Measurements from ENCODE around the gene GOLGA8M. TPM values are rescaled to one million over a fixed set of nuclear protein-coding genes. Genes with fewer than 3 reads are reported as not detected.
"Not testable (repeated sequence)": the region's sequence is repeated elsewhere in the genome, so short reads cannot be mapped to it uniquely, and the experiment has no call there.

The GOLGA8M gene, protein sequence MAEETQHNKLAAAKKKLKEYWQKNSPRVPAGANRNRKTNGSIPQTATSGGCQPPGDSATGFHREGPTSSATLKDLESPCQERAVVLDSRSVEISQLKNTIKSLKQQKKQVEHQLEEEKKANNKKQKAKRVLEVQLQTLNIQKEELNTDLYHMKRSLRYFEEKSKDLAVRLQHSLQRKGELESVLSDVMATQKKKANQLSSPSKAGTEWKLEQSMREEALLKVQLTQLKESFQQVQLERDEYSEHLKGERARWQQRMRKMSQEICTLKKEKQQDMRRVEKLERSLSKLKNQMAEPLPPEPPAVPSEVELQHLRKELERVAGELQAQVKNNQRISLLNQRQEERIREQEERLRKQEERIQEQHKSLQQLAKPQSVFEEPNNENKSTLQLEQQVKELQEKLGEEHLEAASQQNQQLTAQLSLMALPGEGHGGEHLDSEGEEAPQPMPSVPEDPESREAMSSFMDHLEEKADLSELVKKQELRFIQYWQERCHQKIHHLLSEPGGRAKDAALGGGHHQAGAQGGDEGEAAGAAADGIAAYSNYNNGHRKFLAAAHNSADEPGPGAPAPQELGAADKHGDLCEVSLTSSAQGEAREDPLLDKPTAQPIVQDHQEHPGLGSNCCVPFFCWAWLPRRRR
- polyA plus RNA-seq (2013, experiment 1 of 2), result 0.12 TPM
- polyA plus RNA-seq (2013, experiment 2 of 2), result 0.07 TPM

DNA sequence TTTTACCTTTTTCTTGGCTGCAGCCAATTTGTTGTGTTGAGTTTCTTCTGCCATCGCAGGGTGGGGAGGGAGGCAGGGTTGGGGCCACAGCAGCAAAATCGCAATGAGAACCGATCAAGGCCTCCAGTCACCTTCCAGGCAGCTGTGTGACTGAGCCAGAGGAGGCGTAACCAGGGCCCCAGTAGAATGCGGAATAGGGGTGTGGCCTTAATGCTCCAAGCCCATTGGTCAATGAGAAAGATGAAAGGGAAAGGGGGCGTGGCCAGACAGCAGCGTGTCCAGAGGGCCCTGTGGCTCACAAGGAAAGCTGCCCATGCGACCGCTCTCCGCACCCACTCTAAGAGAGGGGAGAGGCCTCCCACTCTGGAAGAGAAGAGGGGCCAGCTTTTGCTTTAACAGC, at the start of gene GOLGA8M:
Gene GOLGA8M, minus strand, starts transcription at position 152 of the 400 bp plus-strand sequence. Its CDS starts 98 bp downstream, at position 54.
- H2BK12ac ChIP-seq (ENCODE audit: low read length in 2 of 2); H3K14ac ChIP-seq (ENCODE audit: low read length in 2 of 2); H3K9ac ChIP-seq (ENCODE audit: low read length); DNase-seq; H3K23ac ChIP-seq (ENCODE audit: low read length in 2 of 2); H2BK15ac ChIP-seq (ENCODE audit: low read depth, poor library complexity, severe bottlenecking); H3K9me3 ChIP-seq (ENCODE audit: control insufficient read depth, low read length); H3K4me2 ChIP-seq (ENCODE audit: low read length, poor library complexity, severe bottlenecking); H4K8ac ChIP-seq (ENCODE audit: low read length); H3K4me1 ChIP-seq (ENCODE audit: control insufficient read depth, insufficient read depth, low read depth, low read length); H2BK120ac ChIP-seq (ENCODE audit: low read depth, low read length); H3K4me3 ChIP-seq (ENCODE audit: insufficient read depth in 1 of 2, low read depth in 1 of 2, low read length in 2 of 2); H3K36me3 ChIP-seq (ENCODE audit: control insufficient read depth in 1 of 2, insufficient read depth in 2 of 2, low read depth in 1 of 2, low read length in 2 of 2); H3K27ac ChIP-seq (ENCODE audit: low read length, poor library complexity, severe bottlenecking); H2AK5ac ChIP-seq (ENCODE audit: low read length, severe bottlenecking); H4K91ac ChIP-seq (ENCODE audit: low read length); H3K18ac ChIP-seq (ENCODE audit: low read depth in 1 of 2, low read length in 2 of 2); H3K27me3 ChIP-seq (ENCODE audit: control insufficient read depth in 1 of 2, insufficient read depth in 1 of 2, low read length in 2 of 2); H3K79me1 ChIP-seq (replicated peaks; ENCODE audit: low read length, poor library complexity, severe bottlenecking); H2BK5ac ChIP-seq (ENCODE audit: low read depth, low read length, poor library complexity, severe bottlenecking); H2AFZ ChIP-seq (ENCODE audit: low read depth, low read length); H3K4ac ChIP-seq (ENCODE audit: low read depth in 1 of 2, low read length in 2 of 2): not testable (repeated sequence)
- WGBS, result no CpG with 5 or more reads among the region's 10 CpGs

DNA sequence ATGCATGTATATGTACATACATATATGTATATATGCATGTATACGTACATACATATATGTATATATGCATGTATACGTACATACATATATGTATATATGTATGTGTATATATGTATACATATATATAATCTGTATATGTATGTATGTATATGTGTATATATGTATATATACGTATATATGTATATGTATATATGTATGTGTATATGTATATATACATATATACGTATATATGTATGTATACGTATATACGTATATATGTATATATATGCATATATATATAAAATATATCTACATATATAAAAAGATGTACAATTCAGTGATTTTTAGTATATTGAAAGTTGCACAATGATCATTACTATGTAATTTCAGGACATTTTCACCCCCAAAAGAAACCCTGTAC, 30.7 kb upstream of the GOLGA8M start:
- H3K4ac ChIP-seq (ENCODE audit: low read depth in 1 of 2, low read length in 2 of 2); H2BK15ac ChIP-seq (ENCODE audit: low read depth, poor library complexity, severe bottlenecking); H2BK5ac ChIP-seq (ENCODE audit: low read depth, low read length, poor library complexity, severe bottlenecking); H3K4me1 ChIP-seq (ENCODE audit: control insufficient read depth, insufficient read depth, low read depth, low read length); H3K9ac ChIP-seq (ENCODE audit: low read length); H4K8ac ChIP-seq (ENCODE audit: low read length); H3K4me3 ChIP-seq (ENCODE audit: insufficient read depth in 1 of 2, low read depth in 1 of 2, low read length in 2 of 2); H3K27me3 ChIP-seq (ENCODE audit: control insufficient read depth in 1 of 2, insufficient read depth in 1 of 2, low read length in 2 of 2); H2BK120ac ChIP-seq (ENCODE audit: low read depth, low read length); H2AK5ac ChIP-seq (ENCODE audit: low read length, severe bottlenecking); H3K79me1 ChIP-seq (replicated peaks; ENCODE audit: low read length, poor library complexity, severe bottlenecking); H2BK12ac ChIP-seq (ENCODE audit: low read length in 2 of 2); H3K36me3 ChIP-seq (ENCODE audit: control insufficient read depth in 1 of 2, insufficient read depth in 2 of 2, low read depth in 1 of 2, low read length in 2 of 2); H3K23ac ChIP-seq (ENCODE audit: low read length in 2 of 2); H3K9me3 ChIP-seq (ENCODE audit: control insufficient read depth, low read length); H3K4me2 ChIP-seq (ENCODE audit: low read length, poor library complexity, severe bottlenecking); H4K91ac ChIP-seq (ENCODE audit: low read length); H2AFZ ChIP-seq (ENCODE audit: low read depth, low read length); H3K18ac ChIP-seq (ENCODE audit: low read depth in 1 of 2, low read length in 2 of 2); DNase-seq; H3K27ac ChIP-seq (ENCODE audit: low read length, poor library complexity, severe bottlenecking); H3K14ac ChIP-seq (ENCODE audit: low read length in 2 of 2): not testable (repeated sequence)
- WGBS, result 76% methylated on average over 2 of the region's 6 CpGs

DNA sequence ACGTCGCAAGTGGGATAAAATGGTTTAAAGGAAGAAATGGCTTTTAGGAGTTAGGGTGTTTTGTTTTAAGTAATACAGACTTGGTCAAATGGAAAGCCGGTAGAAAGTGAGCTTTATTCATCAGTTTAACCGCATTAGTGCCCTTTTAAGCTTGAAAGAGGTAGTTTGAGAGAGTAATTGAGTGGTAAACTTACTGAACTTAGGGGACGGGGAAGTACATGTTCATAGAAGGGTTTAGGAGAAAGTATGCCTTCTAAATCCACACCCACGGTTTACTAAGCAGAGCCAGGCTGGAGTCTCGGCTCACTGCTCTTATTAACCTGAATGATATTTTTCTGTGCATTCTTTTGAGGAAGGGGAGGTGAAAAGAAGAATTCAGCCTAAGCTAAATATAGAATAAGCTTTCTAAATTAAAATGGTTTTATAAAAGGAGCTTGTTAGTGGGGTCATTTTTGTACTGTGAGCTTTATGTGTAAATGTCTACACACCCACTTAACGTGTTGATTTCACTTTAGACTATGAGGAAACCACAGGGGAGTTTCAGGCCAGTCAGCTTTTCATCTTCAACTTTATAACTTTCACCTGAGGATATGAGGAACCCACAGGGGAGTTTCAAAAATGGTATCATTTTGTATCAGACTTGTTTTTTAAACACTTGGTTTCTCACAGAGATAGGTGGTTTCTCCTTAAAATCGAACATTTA, 26.5 kb upstream of the GOLGA8M start:
- not testable (repeated sequence) for H3K4me2 ChIP-seq (ENCODE audit: low read length, poor library complexity, severe bottlenecking); H3K4me1 ChIP-seq (ENCODE audit: control insufficient read depth, insufficient read depth, low read depth, low read length); H2AK5ac ChIP-seq (ENCODE audit: low read length, severe bottlenecking); H2BK120ac ChIP-seq (ENCODE audit: low read depth, low read length); H3K23ac ChIP-seq (ENCODE audit: low read length in 2 of 2); H3K4ac ChIP-seq (ENCODE audit: low read depth in 1 of 2, low read length in 2 of 2); H3K18ac ChIP-seq (ENCODE audit: low read depth in 1 of 2, low read length in 2 of 2); H3K9me3 ChIP-seq (ENCODE audit: control insufficient read depth, low read length); H3K27ac ChIP-seq (ENCODE audit: low read length, poor library complexity, severe bottlenecking); DNase-seq; H3K14ac ChIP-seq (ENCODE audit: low read length in 2 of 2); H3K27me3 ChIP-seq (ENCODE audit: control insufficient read depth in 1 of 2, insufficient read depth in 1 of 2, low read length in 2 of 2); H4K91ac ChIP-seq (ENCODE audit: low read length); H3K79me1 ChIP-seq (replicated peaks; ENCODE audit: low read length, poor library complexity, severe bottlenecking); H3K9ac ChIP-seq (ENCODE audit: low read length); H2AFZ ChIP-seq (ENCODE audit: low read depth, low read length); H3K36me3 ChIP-seq (ENCODE audit: control insufficient read depth in 1 of 2, insufficient read depth in 2 of 2, low read depth in 1 of 2, low read length in 2 of 2); H2BK15ac ChIP-seq (ENCODE audit: low read depth, poor library complexity, severe bottlenecking); H2BK5ac ChIP-seq (ENCODE audit: low read depth, low read length, poor library complexity, severe bottlenecking); H2BK12ac ChIP-seq (ENCODE audit: low read length in 2 of 2); H3K4me3 ChIP-seq (ENCODE audit: insufficient read depth in 1 of 2, low read depth in 1 of 2, low read length in 2 of 2); H4K8ac ChIP-seq (ENCODE audit: low read length)
- WGBS, result 33% methylated on average over 1 of the region's 9 CpGs

DNA sequence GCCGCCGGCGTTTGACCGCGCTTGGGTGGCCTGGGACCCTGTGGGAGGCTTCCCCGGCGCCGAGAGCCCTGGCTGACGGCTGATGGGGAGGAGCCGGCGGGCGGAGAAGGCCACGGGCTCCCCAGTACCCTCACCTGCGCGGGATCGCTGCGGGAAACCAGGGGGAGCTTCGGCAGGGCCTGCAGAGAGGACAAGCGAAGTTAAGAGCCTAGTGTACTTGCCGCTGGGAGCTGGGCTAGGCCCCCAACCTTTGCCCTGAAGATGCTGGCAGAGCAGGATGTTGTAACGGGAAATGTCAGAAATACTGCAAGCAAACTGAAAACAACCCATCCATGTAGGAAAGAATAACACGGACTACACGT, 26.0 kb upstream of the GOLGA8M start:
- not testable (repeated sequence) for H2BK12ac ChIP-seq (ENCODE audit: low read length in 2 of 2); H3K14ac ChIP-seq (ENCODE audit: low read length in 2 of 2); H3K36me3 ChIP-seq (ENCODE audit: control insufficient read depth in 1 of 2, insufficient read depth in 2 of 2, low read depth in 1 of 2, low read length in 2 of 2); H3K4ac ChIP-seq (ENCODE audit: low read depth in 1 of 2, low read length in 2 of 2); H3K27ac ChIP-seq (ENCODE audit: low read length, poor library complexity, severe bottlenecking); H3K9me3 ChIP-seq (ENCODE audit: control insufficient read depth, low read length); H2AK5ac ChIP-seq (ENCODE audit: low read length, severe bottlenecking); H3K79me1 ChIP-seq (replicated peaks; ENCODE audit: low read length, poor library complexity, severe bottlenecking); H3K18ac ChIP-seq (ENCODE audit: low read depth in 1 of 2, low read length in 2 of 2); H2BK120ac ChIP-seq (ENCODE audit: low read depth, low read length); DNase-seq; H2AFZ ChIP-seq (ENCODE audit: low read depth, low read length); H3K23ac ChIP-seq (ENCODE audit: low read length in 2 of 2); H3K4me1 ChIP-seq (ENCODE audit: control insufficient read depth, insufficient read depth, low read depth, low read length); H4K8ac ChIP-seq (ENCODE audit: low read length); H4K91ac ChIP-seq (ENCODE audit: low read length); H2BK15ac ChIP-seq (ENCODE audit: low read depth, poor library complexity, severe bottlenecking); H3K9ac ChIP-seq (ENCODE audit: low read length); H3K27me3 ChIP-seq (ENCODE audit: control insufficient read depth in 1 of 2, insufficient read depth in 1 of 2, low read length in 2 of 2); H2BK5ac ChIP-seq (ENCODE audit: low read depth, low read length, poor library complexity, severe bottlenecking); H3K4me3 ChIP-seq (ENCODE audit: insufficient read depth in 1 of 2, low read depth in 1 of 2, low read length in 2 of 2); H3K4me2 ChIP-seq (ENCODE audit: low read length, poor library complexity, severe bottlenecking)
- no CpG with 5 or more reads among the region's 23 CpGs for WGBS

All from mesenchymal stem cell (in vitro differentiated cells and primary cell).